VCaP (cell line): ENCODE results near the gene PLCL1.

ENCODE experiments used
- H3K27ac ChIP-seq: fragments of 450-650 bp; 2 replicates; pipeline ENCODE4 v1.5.1; 2017
- TF ChIP-seq, protein P1 (sequence below): fragments of 450-650 bp; conservative IDR thresholded peaks from 2 replicates; pipeline ENCODE4 v1.5.1; 2017; ENCODE audit warnings: mild to moderate bottlenecking, moderate library complexity

The PLCL1 gene

DNA sequence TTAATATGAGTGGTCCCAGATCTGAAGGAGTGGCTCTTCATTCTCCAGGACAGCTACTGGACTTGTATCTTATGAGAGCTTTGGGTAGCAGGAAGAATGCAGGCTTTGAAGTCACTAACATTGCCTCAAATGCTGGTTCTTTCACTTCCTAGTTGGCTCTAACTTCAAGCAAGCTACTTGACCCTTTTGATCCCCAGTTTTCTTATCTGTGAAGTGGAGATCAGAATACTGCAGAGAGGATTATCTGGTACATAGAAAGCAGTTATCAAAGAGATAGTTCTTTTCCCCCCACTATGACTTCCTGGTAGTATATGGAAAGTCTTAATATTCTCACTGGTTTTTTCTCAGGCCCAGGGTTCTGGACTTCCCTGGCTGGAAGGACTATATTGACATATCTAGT, 3.4 kb upstream of the PLCL1 start:
- TF ChIP-seq, protein P1, sequence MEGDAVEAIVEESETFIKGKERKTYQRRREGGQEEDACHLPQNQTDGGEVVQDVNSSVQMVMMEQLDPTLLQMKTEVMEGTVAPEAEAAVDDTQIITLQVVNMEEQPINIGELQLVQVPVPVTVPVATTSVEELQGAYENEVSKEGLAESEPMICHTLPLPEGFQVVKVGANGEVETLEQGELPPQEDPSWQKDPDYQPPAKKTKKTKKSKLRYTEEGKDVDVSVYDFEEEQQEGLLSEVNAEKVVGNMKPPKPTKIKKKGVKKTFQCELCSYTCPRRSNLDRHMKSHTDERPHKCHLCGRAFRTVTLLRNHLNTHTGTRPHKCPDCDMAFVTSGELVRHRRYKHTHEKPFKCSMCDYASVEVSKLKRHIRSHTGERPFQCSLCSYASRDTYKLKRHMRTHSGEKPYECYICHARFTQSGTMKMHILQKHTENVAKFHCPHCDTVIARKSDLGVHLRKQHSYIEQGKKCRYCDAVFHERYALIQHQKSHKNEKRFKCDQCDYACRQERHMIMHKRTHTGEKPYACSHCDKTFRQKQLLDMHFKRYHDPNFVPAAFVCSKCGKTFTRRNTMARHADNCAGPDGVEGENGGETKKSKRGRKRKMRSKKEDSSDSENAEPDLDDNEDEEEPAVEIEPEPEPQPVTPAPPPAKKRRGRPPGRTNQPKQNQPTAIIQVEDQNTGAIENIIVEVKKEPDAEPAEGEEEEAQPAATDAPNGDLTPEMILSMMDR: no peak

DNA sequence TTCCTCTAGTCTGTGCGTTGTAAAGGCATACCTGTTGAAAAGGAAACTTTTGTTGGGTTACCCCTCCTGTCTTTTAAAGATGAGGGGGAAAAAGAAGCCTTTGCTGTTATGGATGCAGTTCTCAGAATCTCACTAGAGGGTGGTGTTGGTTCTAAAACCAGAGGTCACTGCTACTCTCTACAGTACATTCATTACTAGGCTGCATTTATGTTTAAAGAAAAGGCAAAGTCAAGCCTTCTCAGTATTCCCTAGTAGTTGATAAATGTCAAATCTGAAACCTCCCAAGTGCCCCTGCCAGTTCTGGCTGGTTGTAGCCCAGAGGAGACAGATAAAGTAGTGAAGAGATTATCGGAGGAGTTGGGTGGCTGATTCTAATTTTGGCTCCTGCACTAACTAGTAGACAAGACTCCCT, 1.4 kb upstream of the PLCL1 start:
- H3K27ac ChIP-seq: no peak overlapping the region
- TF ChIP-seq, protein P1: peak; percentile 85

More for the DNA sequence above, 3.4 kb upstream of the PLCL1 start:
- no peak overlapping the region for H3K27ac ChIP-seq

DNA sequence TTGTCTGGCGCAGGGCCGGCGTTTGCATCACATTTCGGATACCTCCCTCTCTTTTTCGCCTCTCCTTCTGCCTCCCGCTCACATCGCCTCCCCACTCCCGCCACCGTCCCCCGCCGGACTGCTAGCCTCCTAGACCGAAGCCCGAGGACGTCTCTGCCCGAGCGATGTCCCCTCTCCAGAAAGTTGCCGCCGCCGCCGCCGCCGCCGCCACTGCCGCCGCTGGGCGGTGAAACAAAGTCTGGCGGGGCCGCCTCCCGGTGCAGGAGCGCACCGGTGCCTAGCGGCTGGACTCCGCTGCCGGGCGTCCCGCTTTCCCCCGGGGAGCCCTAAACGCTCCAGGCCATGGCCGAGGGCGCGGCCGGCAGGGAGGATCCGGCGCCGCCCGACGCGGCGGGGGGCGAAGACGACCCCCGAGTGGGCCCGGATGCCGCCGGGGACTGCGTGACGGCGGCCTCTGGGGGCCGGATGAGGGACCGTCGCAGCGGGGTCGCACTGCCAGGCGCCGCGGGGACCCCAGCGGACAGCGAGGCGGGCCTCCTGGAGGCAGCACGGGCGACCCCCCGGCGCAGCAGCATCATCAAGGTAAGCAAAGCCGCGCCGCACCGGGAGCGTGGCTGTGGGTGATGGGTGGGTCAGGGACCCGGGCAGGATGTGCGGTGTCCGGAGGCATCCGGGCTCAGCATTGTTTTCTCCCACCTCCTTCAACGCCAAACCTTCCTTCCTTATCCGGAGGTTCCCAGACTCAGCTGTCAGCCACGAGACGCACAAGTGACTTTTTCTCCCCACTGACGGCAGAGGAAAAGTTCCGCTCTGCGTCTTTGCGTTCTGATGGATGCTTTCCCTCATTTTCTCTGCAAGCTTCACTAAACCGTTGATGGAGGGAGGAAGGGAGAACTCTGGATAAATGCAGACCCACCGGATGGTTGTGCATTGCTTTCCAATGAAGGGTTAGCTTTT, 643 bp downstream of the PLCL1 start:
- H3K27ac ChIP-seq: no peak overlapping the region
- TF ChIP-seq, protein P1: no peak

DNA sequence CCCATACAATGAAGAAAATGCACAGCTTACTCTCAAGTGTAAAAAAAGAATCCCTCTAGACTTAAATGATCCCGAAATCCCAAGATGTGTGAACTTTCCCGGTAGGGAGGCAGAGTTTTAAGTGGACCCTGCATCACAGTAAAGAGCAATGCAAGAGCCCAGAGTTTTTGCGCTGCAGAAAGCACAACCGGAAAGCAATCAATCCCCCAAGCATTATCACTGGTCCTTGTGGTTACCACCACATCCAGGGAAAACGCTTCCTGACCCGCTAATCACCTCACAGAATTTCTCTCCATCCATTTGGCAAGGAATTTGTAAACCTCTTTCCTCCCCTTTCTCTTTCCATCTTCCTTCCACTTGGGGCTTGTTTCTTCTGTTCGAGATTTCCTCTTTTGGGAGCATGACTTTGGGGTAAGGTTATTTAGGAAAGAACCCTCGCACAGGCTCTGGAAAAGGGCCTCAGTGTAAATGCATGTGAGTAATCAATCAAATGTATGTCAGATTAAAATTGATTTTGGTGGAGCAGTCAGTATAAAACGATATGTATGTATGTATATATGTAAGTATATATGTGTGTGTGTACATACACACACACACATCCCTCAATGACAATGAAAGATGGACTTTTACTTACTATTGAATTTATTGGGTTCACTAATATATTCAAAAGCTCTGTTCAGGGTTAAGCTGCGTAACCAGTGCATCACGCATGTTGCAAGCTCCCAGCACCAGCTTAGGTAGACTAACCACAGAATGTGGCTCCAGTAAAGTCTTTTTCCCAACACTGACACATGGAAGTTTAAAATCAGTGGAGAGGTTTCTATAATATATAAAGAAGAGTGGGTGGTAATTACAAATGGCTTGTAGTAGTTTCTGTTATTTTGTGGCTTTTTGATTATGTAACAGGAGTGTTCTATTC, 1.6 kb downstream of the PLCL1 start:
- TF ChIP-seq, protein P1: no peak
- H3K27ac ChIP-seq: no peak overlapping the region

DNA sequence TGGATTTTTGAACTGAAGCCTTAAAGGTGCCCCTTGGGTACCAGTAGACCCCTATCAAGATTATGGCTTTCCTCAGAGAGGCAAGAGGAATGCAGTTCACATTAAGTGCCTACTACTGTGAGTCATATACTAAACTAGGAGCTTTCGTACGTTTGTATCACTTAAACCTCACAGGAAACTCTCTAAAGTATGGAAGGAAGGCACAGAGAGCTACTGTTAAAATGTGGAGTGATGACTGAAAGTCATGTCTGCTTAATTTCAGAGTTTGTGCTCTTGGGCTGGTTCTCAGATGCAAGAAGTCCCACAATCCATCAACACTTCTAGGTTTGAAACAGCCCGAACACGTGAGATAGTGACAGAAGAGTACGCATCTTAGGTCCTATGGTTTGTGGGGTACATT, 4.7 kb downstream of the PLCL1 start:
- TF ChIP-seq, protein P1: no peak

DNA sequence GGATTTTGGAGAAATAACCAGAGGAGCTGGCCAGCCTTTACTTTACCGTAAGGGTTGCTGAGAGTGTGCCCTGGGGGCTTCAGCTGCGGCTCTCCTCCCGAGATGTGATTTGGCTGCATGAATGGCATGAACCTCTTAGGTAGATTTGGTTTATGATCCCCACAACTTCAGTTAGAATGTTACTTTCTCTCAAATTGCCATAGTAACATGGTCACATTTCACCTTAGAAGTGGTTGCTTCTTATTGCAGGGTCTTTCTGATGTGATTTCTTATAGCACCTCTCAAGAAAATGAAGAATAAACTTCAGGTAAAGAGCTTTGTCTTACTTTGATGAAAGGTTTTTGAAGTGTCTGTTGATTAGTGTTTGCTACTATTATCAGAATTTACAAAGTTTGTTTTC, 5.6 kb downstream of the PLCL1 start:
- H3K27ac ChIP-seq: no peak overlapping the region
- TF ChIP-seq, protein P1: no peak

More for the DNA sequence above, 4.7 kb downstream of the PLCL1 start:
- H3K27ac ChIP-seq: no peak overlapping the region

DNA sequence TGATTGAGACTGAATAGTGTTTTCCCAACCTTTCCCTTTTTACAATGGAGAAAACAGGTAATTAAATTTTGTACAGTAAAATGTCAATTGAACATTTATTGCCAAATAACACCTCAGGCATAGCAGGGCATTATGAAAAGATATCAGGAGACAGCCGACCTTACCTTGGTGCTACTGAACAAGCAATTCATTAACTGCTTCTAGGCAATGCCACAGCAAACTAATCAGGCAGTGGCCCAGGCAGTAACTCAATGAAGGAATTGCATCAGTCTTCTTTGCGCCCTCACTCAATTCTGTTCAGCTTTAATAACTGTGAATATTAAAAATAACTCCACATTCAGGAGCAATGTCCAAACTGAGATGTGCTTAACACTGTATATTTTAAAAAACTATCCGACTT, 6.1 kb downstream of the PLCL1 start:
- TF ChIP-seq, protein P1: no peak
- H3K27ac ChIP-seq: no peak overlapping the region
